Uterus (tissue), 4 donors: ENCODE data around the gene XRN2. TPM values are rescaled to one million over a fixed set of nuclear protein-coding genes. Genes with fewer than 3 reads are reported as not detected.

Experiments used
- DNase-seq, 2 donors: peaks; one replicate each; pipeline ENCODE4 v3.0.0-alpha.2; 2019 to 2020
- H3K27ac ChIP-seq, 2 donors: fragments of 200-600 bp; sonication (generic); 1 replicate in 1 of 2; 2 replicates in 1 of 2; pipeline ENCODE4 v1.5.1; 2016 to 2018
- H3K27me3 ChIP-seq, 2 donors: fragments of 200-600 bp; sonication (generic); one replicate each; pipeline ENCODE4 v1.5.1; 2018 to 2019; ENCODE audit warnings: control low read depth in 1 of 2
- H3K36me3 ChIP-seq, 2 donors: fragments of 200-600 bp; sonication (generic); one replicate each; pipeline ENCODE4 v1.5.1; 2019; ENCODE audit warnings: control low read depth in 1 of 2
- H3K4me1 ChIP-seq, 2 donors: fragments of 200-600 bp; sonication (generic); one replicate each; pipeline ENCODE4 v1.5.1; 2018 to 2019; ENCODE audit warnings: control low read depth in 1 of 2
- H3K4me3 ChIP-seq, 2 donors: fragments of 200-600 bp; sonication (generic); 1 replicate in 1 of 2; 2 replicates in 1 of 2; pipeline ENCODE4 v1.5.1; 2018 to 2019; ENCODE audit warnings: mild to moderate bottlenecking in 1 of 2
- H3K9me3 ChIP-seq, 2 donors: fragments of 200-600 bp; sonication (generic); one replicate each; pipeline ENCODE4 v1.5.1; 2019; ENCODE audit warnings: control low read depth in 1 of 2
- POLR2A ChIP-seq, 2 donors: fragments of 450-650 bp; IDR thresholded peaks; one replicate each; pipeline ENCODE4 v1.6.1; 2016; ENCODE audit warnings: antibody characterized with exemption in 2 of 2, mild to moderate bottlenecking in 1 of 2, moderate library complexity in 1 of 2
- intact Hi-C: fragments of 100-400 bp; cut with DNase I; formaldehyde crosslinking; loops from one replicate; pipeline ENCODE4 v1.15.1; 2023; ENCODE audit warnings: low total_unique reads
- small RNA-seq: library from RNA; depleted of rRNA; stranded (forward); fragments of <200 nt; gene quantifications from one replicate; pipeline ENCODE3, GENCODE V24; 2016
- total RNA-seq, 4 donors: library from RNA; depleted of rRNA in 3 of 4; stranded (reverse); fragments of >200 nt in 3 of 4; gene quantifications; one replicate each; pipeline versions ENCODE4 v1.1.0 to v1.2.4, GENCODE V29; 2014 to 2023
- TF ChIP-seq, protein P1 (sequence below), 4 experiments: fragments of 200-600 bp in 2 of 4; fragments of 450-650 bp in 2 of 4; sonication (generic) in 2 of 4; IDR thresholded peaks; one replicate each; pipeline ENCODE4 v1.5.1; 2016 to 2019; ENCODE audit warnings: antibody characterized with exemption in 4 of 4, mild to moderate bottlenecking in 2 of 4, moderate library complexity in 1 of 4
- donor health status: DM: yes; HTN: yes; CAD: no.

Gene XRN2
- total RNA-seq, 4 donors from 2014 or later: 32.6 to 100 (median 51.7) TPM

DNA sequence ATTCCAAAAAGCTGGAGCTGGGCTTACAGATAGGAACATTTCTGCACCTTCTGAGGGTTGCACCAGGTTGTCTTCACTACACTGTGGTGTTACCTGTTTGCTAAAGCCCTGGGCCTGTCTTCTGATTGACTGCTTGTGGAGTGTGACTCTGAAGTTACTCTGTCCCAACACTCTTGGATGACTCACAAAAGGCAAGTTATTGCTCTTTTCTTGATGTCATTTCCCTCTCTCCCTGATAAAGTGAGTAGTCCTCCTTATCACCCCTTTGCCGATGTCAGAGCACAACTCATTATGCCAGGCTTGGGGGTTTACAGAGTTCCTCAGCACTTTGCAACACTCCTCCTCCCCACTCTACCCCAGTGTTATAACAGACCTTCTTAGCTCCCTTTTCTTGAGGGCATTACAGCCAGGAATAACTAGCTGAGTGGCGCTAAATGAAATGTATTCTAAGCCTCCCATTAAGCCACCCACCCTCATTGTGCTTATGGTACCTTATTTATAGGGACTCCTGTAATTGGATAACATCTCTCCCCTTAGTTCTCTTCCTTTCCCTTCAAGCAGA lies 130.3 kb downstream of the XRN2 start:
- DNase-seq: no peak
- TF ChIP-seq, protein P1, sequence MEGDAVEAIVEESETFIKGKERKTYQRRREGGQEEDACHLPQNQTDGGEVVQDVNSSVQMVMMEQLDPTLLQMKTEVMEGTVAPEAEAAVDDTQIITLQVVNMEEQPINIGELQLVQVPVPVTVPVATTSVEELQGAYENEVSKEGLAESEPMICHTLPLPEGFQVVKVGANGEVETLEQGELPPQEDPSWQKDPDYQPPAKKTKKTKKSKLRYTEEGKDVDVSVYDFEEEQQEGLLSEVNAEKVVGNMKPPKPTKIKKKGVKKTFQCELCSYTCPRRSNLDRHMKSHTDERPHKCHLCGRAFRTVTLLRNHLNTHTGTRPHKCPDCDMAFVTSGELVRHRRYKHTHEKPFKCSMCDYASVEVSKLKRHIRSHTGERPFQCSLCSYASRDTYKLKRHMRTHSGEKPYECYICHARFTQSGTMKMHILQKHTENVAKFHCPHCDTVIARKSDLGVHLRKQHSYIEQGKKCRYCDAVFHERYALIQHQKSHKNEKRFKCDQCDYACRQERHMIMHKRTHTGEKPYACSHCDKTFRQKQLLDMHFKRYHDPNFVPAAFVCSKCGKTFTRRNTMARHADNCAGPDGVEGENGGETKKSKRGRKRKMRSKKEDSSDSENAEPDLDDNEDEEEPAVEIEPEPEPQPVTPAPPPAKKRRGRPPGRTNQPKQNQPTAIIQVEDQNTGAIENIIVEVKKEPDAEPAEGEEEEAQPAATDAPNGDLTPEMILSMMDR (IDR thresholded peaks at IDR 0.05): no peak
- TF ChIP-seq POLR2A (IDR thresholded peaks at IDR 0.05): no peak
- intact Hi-C loops: no loop called here
- Histone ChIP-seq H3K27ac (no peak overlapping the region), H3K4me1 (no peaks in the 10 kb centered on the region), H3K36me3 (no peaks in the 10 kb centered on the region), H3K4me3 (no peak overlapping the region), H3K27me3 (no peaks in the 10 kb centered on the region), H3K9me3 (no peaks in the 10 kb centered on the region)

DNA sequence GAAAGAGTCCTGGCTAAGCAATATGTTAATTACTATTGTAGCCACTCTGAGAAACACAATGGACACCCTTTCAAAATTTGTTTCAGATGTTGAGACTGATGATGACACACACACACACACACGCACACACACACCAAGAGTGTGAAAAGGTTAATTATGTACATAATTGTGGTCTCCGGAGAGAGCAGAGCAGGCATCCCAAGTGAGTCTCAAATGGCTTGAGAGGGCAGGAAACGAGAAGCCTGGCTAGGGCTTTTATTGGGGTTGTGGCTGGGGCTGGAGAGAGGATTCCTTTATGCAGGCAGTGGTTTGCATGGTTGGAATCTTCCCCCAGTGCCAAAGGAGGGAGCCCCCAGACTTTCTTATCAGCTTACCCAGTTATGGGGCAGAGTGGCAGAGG lies 132.4 kb downstream of the XRN2 start:
- H3K4me3 ChIP-seq: no peak overlapping the region
- intact Hi-C loops: no loop called here
- no peaks in the 10 kb centered on the region for H3K27me3 ChIP-seq
- no peaks in the 10 kb centered on the region for H3K36me3 ChIP-seq
- no peak overlapping the region for H3K27ac ChIP-seq
- no peak for TF ChIP-seq POLR2A (IDR thresholded peaks at IDR 0.05)
- TF ChIP-seq, protein P1 (IDR thresholded peaks at IDR 0.05): no peak
- no peaks in the 10 kb centered on the region for H3K9me3 ChIP-seq
- H3K4me1 ChIP-seq: no peaks in the 10 kb centered on the region
- DNase-seq: no peak

DNA sequence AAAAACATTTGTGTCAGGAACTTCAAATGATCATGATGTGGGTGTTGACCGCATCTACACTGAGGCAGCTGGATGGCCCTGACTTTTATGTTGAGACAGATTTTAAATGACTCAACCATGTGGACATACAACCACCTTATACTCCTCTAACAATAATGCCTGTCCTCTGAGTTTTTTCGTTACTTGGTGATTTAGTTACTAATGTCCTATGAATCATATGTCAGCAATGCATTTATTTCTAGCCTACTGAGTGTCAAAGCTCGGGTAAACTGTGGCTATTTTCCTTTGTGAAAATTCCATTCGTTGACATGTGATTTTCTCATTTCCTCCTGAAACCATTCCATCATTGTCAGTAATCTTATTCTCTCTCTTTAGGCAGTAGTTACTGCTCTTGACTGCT lies 133.1 kb downstream of the XRN2 start:
- Histone ChIP-seq H3K9me3 (no peaks in the 10 kb centered on the region), H3K36me3 (no peaks in the 10 kb centered on the region), H3K27me3 (no peaks in the 10 kb centered on the region), H3K27ac (no peak overlapping the region), H3K4me1 (no peaks in the 10 kb centered on the region), H3K4me3 (no peak overlapping the region)
- intact Hi-C loops: no loop called here
- TF ChIP-seq, protein P1 (IDR thresholded peaks at IDR 0.05): no peak
- no peak for TF ChIP-seq POLR2A (IDR thresholded peaks at IDR 0.05)
- no peak for DNase-seq

DNA sequence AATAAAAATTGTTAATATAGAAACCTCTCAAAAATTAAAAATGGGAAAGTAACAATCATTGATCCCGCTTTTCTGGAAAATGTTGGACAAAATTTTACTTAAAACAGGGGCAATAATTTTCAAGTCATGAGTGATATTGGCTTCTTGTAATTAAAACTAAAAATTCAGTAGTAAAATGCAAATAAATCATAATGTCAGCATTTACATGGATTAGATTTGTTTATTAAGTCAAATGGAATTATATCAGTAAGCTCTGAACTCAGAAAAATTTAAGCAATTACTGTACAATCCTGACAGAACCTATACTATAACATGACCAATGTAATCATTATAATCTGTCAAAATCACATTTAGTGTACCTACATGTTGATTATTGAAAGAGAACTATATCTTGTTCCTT lies 134.1 kb downstream of the XRN2 start:
- TF ChIP-seq POLR2A (IDR thresholded peaks at IDR 0.05): no peak
- H3K4me3 ChIP-seq: no peak overlapping the region
- no peak overlapping the region for H3K27ac ChIP-seq
- no peak for DNase-seq
- H3K36me3 ChIP-seq: no peaks in the 10 kb centered on the region
- intact Hi-C loops: no loop called here
- H3K9me3 ChIP-seq: no peaks in the 10 kb centered on the region
- no peaks in the 10 kb centered on the region for H3K27me3 ChIP-seq
- no peaks in the 10 kb centered on the region for H3K4me1 ChIP-seq

DNA sequence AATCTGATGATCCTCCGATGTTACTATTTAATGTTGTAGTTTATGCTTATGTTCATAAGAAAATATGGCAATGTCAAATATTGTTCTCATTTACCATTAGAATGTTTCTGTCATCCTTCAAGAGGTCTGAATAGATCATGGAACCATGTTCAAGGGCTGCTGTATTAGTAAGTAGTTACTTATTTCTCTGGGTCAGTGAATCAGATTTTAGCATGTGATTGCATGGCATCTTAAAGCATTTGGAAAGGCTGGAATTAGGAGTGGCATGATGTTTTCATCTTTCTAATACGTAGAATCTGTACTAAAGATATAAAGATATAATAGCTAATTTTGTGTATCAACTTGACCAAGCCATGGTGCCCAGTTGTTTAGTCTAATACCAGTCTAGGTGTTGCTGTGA lies 134.7 kb downstream of the XRN2 start:
- no peak overlapping the region for H3K27ac ChIP-seq
- intact Hi-C loops: no loop called here
- TF ChIP-seq, protein P1 (IDR thresholded peaks at IDR 0.05): no peak
- TF ChIP-seq POLR2A (IDR thresholded peaks at IDR 0.05): no peak
- no peak for DNase-seq
- H3K27me3 ChIP-seq: no peaks in the 10 kb centered on the region
- no peaks in the 10 kb centered on the region for H3K9me3 ChIP-seq
- no peaks in the 10 kb centered on the region for H3K4me1 ChIP-seq
- no peak overlapping the region for H3K4me3 ChIP-seq
- no peaks in the 10 kb centered on the region for H3K36me3 ChIP-seq

Small RNA genes lying within 50 kb of the gene (small RNA-seq; reads per million reads assigned to genes)
- gene RN7SKP140: not detected

Other genes with a start within 250 kb of the XRN2 start
- not detected for gene LINC00237, start 197.0 kb upstream of the XRN2 start, total RNA-seq
- 10 to 100 TPM; 23.2 to 58.7 (median 28.3) TPM for gene KIZ, start 177.2 kb upstream of the XRN2 start, total RNA-seq
- not detected for gene NKX2-4, start 94.2 kb downstream of the XRN2 start, total RNA-seq
- gene NKX2-2, start 210.7 kb downstream of the XRN2 start, total RNA-seq: not detected